ENCODE results near the gene CCSAP.

The CCSAP gene

GRCh38 chr1:229278120-229278741 lies 64.6 kb downstream of the CCSAP start:
- Histone ChIP-seq H3K9me3 (ENCODE audit: control insufficient read depth, insufficient read depth, low read depth, low read length) (no peaks in the 10 kb centered on the region), H3K4me3 (ENCODE audit: low read depth, low read length) (no peak overlapping the region), H3K4me1 (ENCODE audit: control insufficient read depth, insufficient read depth, low read length) (no peaks in the 10 kb centered on the region; the same call in 1 of the 2 replicates), H3K9ac (ENCODE audit: low read length) (no peak overlapping the region), H3K27me3 (ENCODE audit: control insufficient read depth, insufficient read depth, low read length) (no peaks in the 10 kb centered on the region), H3K36me3 (ENCODE audit: control insufficient read depth, insufficient read depth, low read length) (no peaks in the 10 kb centered on the region), H3K27ac (ENCODE audit: low read depth, low read length) (no peak overlapping the region)

- H3K27ac ChIP-seq (ENCODE audit: low read depth, low read length): no peak overlapping the region
Measured at GRCh38 chr1:229275005-229275404, 67.8 kb downstream of the CCSAP start.

DNA sequence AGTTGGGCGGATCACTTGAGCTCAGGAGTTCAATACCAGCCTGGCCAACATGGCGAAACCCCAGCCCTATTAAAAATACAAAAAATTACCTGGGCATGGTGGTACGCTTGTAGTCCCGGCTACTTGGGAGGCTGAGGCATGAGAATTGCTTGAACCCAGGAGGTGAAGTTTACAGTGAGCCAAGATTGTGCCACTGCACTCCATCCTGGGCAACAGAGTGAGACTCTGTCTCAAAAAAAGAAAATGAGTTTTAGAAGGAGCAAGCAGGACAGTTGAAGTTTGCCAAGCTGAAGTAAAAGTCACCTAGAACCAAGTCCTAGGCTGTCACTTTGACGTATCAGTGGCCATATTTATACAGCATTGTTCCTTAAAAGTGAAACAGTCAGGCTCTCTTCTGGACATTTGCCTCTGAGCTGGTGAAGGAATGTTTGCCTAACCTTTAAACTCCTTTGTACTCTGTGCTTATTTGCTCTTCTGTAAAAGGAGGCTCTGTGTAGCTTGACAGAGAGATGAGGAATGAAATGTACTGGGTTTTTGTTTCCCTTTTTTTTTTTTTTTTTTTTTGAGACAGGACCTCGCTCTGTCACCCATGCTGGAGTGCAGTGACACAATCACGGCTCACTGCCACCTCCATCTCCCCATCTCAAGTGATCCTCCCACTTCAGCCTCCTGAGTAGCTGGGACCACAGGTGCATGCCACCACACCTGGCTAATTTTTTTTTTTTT lies 69.2 kb downstream of the CCSAP start:
- Histone ChIP-seq H3K9ac (ENCODE audit: low read length) (no peak overlapping the region), H3K9me3 (ENCODE audit: control insufficient read depth, insufficient read depth, low read depth, low read length) (no peaks in the 10 kb centered on the region), H3K36me3 (ENCODE audit: control insufficient read depth, insufficient read depth, low read length) (no peaks in the 10 kb centered on the region), H3K4me3 (ENCODE audit: low read depth, low read length) (no peak overlapping the region), H3K4me1 (ENCODE audit: control insufficient read depth, insufficient read depth, low read length) (peaks cover 12% of the 10 kb centered on the region), H3K27ac (ENCODE audit: low read depth, low read length) (no peak overlapping the region), H3K27me3 (ENCODE audit: control insufficient read depth, insufficient read depth, low read length) (no peaks in the 10 kb centered on the region)

More at GRCh38 chr1:229275005-229275404, 67.8 kb downstream of the CCSAP start:
- Histone ChIP-seq H3K9ac (ENCODE audit: low read length) (no peak overlapping the region), H3K27me3 (ENCODE audit: control insufficient read depth, insufficient read depth, low read length) (no peaks in the 10 kb centered on the region), H3K9me3 (ENCODE audit: control insufficient read depth, insufficient read depth, low read depth, low read length) (no peaks in the 10 kb centered on the region), H3K4me1 (ENCODE audit: control insufficient read depth, insufficient read depth, low read length) (peaks cover 12% of the 10 kb centered on the region), H3K4me3 (ENCODE audit: low read depth, low read length) (no peak overlapping the region), H3K36me3 (ENCODE audit: control insufficient read depth, insufficient read depth, low read length) (no peaks in the 10 kb centered on the region)

DNA sequence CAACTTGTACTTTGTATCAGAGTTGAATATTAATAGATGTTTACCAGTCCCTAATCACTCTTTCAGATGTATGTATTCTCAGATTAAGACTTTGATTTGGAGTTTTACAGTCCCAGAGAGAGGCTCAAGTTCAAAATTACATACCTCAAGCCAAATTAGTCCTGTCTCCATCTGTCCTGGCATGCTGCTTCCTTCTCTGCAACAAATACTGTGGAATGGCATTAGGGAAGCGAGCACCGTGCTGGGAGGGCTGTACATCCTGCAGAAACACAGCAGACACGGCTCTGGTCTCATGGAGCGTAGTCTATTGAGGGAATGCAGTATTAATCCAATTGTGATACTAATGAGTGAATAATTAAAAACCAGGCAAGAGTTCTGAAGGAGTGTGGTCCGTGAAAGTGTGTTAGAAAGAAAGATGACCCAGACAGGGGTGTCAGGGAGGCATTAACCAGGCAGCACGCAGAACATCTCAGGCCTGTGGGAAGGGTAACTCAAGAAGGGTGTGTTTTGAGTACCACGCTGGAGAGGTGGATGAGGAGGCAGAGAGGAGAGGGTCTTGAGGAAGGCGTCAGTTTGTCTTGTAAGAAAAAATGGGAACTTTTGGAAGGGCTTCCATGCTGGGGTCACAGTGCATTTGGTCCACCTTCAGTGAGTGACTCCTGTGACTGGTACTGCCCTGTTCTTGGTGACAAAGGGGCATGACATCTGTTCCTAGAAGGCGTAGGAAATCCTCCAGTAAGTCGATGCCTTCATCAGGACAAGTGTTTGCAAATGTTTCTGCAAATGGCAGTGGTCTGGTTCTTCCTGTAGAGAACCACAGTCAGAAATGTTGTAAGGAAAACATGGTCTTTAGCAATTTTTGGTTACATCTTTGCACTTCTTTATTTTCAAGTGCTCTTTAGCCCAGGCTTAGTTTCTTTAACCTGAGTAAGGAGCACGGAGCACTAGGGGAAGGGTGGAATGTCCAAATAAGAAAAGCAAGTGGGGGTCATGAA lies 70.4 kb downstream of the CCSAP start:
- peak overlapping the region; percentile 79 for H3K4me3 ChIP-seq (ENCODE audit: low read depth, low read length)
- H3K9ac ChIP-seq (ENCODE audit: low read length): peak overlapping the region; percentile 69
- no peaks in the 10 kb centered on the region for H3K36me3 ChIP-seq (ENCODE audit: control insufficient read depth, insufficient read depth, low read length)
- H3K27me3 ChIP-seq (ENCODE audit: control insufficient read depth, insufficient read depth, low read length): no peaks in the 10 kb centered on the region
- H3K9me3 ChIP-seq (ENCODE audit: control insufficient read depth, insufficient read depth, low read depth, low read length): no peaks in the 10 kb centered on the region
- no peak overlapping the region for H3K27ac ChIP-seq (ENCODE audit: low read depth, low read length)
- H3K4me1 ChIP-seq (ENCODE audit: control insufficient read depth, insufficient read depth, low read length): peaks cover 12% of the 10 kb centered on the region

DNA sequence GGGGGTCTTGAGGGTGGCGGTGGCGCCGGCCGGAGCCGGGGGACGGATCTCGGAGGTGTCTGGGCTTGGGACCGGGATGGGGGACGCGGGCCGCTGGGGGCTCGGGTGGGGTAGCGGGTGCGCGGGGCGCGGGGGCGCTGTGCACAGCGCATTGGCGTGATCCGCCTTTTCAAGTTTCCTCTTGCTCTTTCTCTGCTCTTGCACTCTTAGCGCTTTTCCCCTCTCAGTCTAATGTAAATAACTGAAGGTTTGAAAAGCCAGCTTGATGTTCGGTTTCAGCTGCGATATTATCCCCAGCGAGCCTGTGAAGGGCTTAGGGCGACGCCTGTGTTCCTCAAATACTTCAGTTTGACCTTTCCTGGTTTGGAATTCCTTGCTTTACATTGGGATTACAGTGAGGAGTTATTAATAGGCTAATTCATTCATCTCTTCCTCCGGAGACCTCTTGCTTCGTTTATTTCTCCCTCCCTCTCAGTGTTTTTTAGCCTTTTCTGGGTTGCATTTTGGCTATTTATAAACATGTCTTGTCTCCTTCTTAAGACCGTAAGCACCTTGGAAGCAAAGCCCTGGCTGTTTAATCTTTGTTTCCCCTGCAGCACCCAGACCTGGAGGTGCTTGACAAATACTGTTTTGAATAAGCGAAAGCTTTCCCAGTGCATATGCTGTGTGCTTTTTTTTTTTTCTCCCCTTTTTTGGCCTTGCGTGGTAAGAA lies 71.2 kb downstream of the CCSAP start:
- H3K27ac ChIP-seq (ENCODE audit: low read depth, low read length): no peak overlapping the region
- no peaks in the 10 kb centered on the region for H3K27me3 ChIP-seq (ENCODE audit: control insufficient read depth, insufficient read depth, low read length)
- peak overlapping the region; percentile 79 for H3K4me3 ChIP-seq (ENCODE audit: low read depth, low read length)

More for the DNA sequence above, 71.2 kb downstream of the CCSAP start:
- Histone ChIP-seq H3K9ac (ENCODE audit: low read length) (peak overlapping the region; percentile 69), H3K36me3 (ENCODE audit: control insufficient read depth, insufficient read depth, low read length) (no peaks in the 10 kb centered on the region), H3K4me1 (ENCODE audit: control insufficient read depth, insufficient read depth, low read length) (peaks cover 12% of the 10 kb centered on the region), H3K9me3 (ENCODE audit: control insufficient read depth, insufficient read depth, low read depth, low read length) (no peaks in the 10 kb centered on the region; the same call in 1 of the 2 replicates)

All from HUES6 (cell line).